Measurements from ENCODE around the gene WDR1.

WDR1 gene

DNA sequence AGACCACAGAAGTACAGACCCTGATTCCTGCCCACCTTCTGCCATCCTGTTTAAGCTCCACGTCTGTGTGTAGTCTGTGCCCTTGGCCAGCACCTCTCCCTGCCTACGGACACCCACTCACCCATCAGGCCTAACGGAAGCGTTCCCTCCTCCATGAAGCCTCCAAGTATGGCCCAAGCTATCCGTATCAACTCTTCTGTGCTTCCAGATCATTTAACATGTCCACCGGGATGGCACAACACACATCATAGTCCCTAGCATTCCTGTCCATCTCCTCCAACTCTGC, 11.7 kb downstream of the WDR1 start:
- no peak overlapping the region for H3K4me3 ChIP-seq (ENCODE audit: low read depth, low read length)
- no peak overlapping the region for H3K27ac ChIP-seq (ENCODE audit: low read depth, low read length)
- no peaks in the 10 kb centered on the region for H3K9me3 ChIP-seq (ENCODE audit: control insufficient read depth, insufficient read depth, low read length)
- peaks cover 91% of the 10 kb centered on the region for H3K36me3 ChIP-seq (ENCODE audit: control insufficient read depth, insufficient read depth, low read length)
- peaks cover 30% of the 10 kb centered on the region for H3K4me1 ChIP-seq (ENCODE audit: control insufficient read depth, insufficient read depth, low read length)
- H3K9ac ChIP-seq (ENCODE audit: low read depth, low read length) = 0 out of 2 replicates have a peak overlapping the region, but pooled peaks have one; percentile 2
- H3K27me3 ChIP-seq (ENCODE audit: control insufficient read depth, insufficient read depth, low read length) = no peaks in the 10 kb centered on the region

- peaks cover 30% of the 10 kb centered on the region for H3K4me1 ChIP-seq (ENCODE audit: control insufficient read depth, insufficient read depth, low read length)
- no peak overlapping the region for H3K4me3 ChIP-seq (ENCODE audit: low read depth, low read length)
- H3K27ac ChIP-seq (ENCODE audit: low read depth, low read length) = no peak overlapping the region
- H3K9ac ChIP-seq (ENCODE audit: low read depth, low read length) = 0 out of 2 replicates have a peak overlapping the region, but pooled peaks have one; percentile 2
- H3K9me3 ChIP-seq (ENCODE audit: control insufficient read depth, insufficient read depth, low read length) = no peaks in the 10 kb centered on the region
- peaks cover 91% of the 10 kb centered on the region for H3K36me3 ChIP-seq (ENCODE audit: control insufficient read depth, insufficient read depth, low read length)
- no peaks in the 10 kb centered on the region for H3K27me3 ChIP-seq (ENCODE audit: control insufficient read depth, insufficient read depth, low read length)
Measured at GRCh38 chr4:10104211-10104990, 12.2 kb downstream of the WDR1 start.

DNA sequence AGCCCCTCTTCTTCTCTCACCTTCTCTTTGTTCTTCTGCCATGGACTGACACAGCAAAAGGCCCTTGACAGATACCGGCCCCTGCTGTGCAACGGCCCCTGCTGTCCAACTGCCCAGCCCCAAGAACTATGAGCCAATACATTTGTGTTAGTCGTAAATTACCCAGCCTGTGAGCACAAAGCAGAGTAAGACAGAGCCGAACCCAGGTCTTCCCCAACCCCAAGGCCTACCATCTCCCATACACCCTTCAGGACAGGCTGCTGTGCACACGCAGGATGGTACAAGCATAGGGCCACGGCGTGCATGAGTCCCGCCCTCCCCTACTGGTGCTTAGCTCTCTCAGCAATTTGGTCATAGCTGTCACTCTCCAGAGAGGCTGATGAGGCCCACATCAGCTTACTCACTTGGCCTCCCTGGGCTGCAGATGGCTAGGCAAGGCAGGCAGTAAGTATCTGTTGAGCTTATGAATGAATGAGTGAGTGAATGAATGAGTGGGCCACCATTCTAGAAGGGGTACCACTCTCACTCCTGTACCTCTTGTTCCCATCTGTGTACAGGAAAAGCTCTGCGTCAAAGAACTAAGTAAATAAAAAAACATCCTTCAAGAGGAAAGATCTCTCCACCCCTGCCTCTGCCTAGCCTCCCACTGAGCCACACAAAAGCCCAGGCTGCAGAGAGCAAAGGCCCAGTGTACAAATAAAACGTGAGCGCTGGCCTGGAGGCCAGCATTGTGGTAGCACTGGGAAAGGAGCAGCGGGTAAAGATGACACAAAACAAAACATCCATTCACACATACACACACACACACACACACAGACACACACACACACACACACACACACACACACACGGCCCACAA, 13.9 kb downstream of the WDR1 start:
- H3K4me1 ChIP-seq (ENCODE audit: control insufficient read depth, insufficient read depth, low read length) = peaks cover 27% of the 10 kb centered on the region
- peaks cover 91% of the 10 kb centered on the region for H3K36me3 ChIP-seq (ENCODE audit: control insufficient read depth, insufficient read depth, low read length)
- H3K27ac ChIP-seq (ENCODE audit: low read depth, low read length) = no peak overlapping the region
- no peak overlapping the region for H3K4me3 ChIP-seq (ENCODE audit: low read depth, low read length)
- H3K9me3 ChIP-seq (ENCODE audit: control insufficient read depth, insufficient read depth, low read length) = no peaks in the 10 kb centered on the region
- H3K27me3 ChIP-seq (ENCODE audit: control insufficient read depth, insufficient read depth, low read length) = no peaks in the 10 kb centered on the region
- H3K9ac ChIP-seq (ENCODE audit: low read depth, low read length) = no peak overlapping the region

DNA sequence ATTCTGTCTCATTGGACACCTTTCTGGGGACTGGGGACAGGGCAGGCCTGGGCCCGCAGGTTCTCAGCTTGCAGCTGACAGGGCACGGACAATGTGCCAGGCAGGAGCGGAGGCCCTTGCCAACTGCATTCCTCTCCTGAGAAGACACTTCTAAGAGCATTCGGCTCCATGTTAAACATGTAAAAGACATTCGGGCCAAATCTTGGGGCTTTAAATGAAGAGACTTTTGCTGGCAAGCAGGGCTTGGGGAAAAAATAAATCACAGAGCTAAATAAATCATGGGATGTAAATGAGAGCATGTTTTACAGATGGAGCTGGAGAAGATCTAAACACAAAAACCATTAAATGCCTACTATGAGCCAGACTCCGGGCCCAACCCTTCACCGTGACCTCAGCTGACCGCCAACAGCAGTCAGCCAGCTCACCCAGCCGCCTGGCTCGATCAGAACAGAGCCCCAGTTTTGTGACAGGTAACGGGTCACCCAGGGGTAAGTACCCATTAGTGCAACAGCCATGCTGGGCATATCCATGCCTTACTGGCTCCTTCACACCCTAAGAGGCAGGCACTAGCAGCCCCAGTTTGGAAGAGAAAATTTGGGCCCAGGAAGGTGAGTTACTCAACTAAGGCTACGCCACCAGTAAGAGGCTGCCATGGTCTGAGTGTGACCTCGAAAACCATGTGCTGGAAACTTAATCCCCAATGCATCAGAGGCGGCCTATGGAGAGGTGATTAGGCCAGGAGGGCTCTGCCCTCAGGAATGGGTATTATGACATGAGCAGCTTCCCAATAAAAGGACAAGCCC, 14.7 kb downstream of the WDR1 start:
- Histone ChIP-seq H3K9me3 (ENCODE audit: control insufficient read depth, insufficient read depth, low read length) (no peaks in the 10 kb centered on the region), H3K4me1 (ENCODE audit: control insufficient read depth, insufficient read depth, low read length) (peaks cover 20% of the 10 kb centered on the region), H3K4me3 (ENCODE audit: low read depth, low read length) (no peak overlapping the region), H3K9ac (ENCODE audit: low read depth, low read length) (no peak overlapping the region), H3K27ac (ENCODE audit: low read depth, low read length) (no peak overlapping the region), H3K36me3 (ENCODE audit: control insufficient read depth, insufficient read depth, low read length) (peaks cover 92% of the 10 kb centered on the region), H3K27me3 (ENCODE audit: control insufficient read depth, insufficient read depth, low read length) (no peaks in the 10 kb centered on the region)

GRCh38 chr4:10100734-10101216, 15.8 kb downstream of the WDR1 start:
- H3K36me3 ChIP-seq (ENCODE audit: control insufficient read depth, insufficient read depth, low read length) = peaks cover 93% of the 10 kb centered on the region
- H3K4me3 ChIP-seq (ENCODE audit: low read depth, low read length) = no peak overlapping the region
- no peak overlapping the region for H3K27ac ChIP-seq (ENCODE audit: low read depth, low read length)
- peaks cover 13% of the 10 kb centered on the region for H3K4me1 ChIP-seq (ENCODE audit: control insufficient read depth, insufficient read depth, low read length)
- no peaks in the 10 kb centered on the region for H3K9me3 ChIP-seq (ENCODE audit: control insufficient read depth, insufficient read depth, low read length)
- no peak overlapping the region for H3K9ac ChIP-seq (ENCODE audit: low read depth, low read length)
- H3K27me3 ChIP-seq (ENCODE audit: control insufficient read depth, insufficient read depth, low read length) = no peaks in the 10 kb centered on the region

GRCh38 chr4:10099499-10100325, 16.9 kb downstream of the WDR1 start:
- Histone ChIP-seq H3K4me3 (ENCODE audit: low read depth, low read length) (no peak overlapping the region), H3K36me3 (ENCODE audit: control insufficient read depth, insufficient read depth, low read length) (peaks cover 93% of the 10 kb centered on the region), H3K9me3 (ENCODE audit: control insufficient read depth, insufficient read depth, low read length) (no peaks in the 10 kb centered on the region), H3K27ac (ENCODE audit: low read depth, low read length) (no peak overlapping the region), H3K4me1 (ENCODE audit: control insufficient read depth, insufficient read depth, low read length) (peaks cover 10% of the 10 kb centered on the region), H3K27me3 (ENCODE audit: control insufficient read depth, insufficient read depth, low read length) (no peaks in the 10 kb centered on the region), H3K9ac (ENCODE audit: low read depth, low read length) (no peak overlapping the region)

DNA sequence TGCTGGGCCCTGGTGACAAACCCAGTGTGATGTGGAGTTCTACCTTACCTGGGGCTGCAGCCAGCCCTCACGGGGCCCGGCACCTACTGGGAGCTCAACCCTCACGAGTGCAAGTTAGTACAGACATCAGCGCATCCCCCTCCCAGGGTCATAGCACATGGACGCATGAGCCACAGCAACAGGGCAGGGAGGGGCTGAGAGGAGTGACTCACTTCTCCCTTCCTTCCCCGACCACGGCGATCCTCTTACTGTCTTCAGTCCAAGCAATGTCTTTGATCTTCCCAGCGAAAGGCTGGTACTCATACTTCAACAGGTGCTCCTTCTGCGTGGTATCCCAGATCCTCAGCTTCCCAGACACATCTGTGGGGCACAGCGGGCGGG, 17.8 kb downstream of the WDR1 start:
- Histone ChIP-seq H3K4me3 (ENCODE audit: low read depth, low read length) (no peak overlapping the region), H3K4me1 (ENCODE audit: control insufficient read depth, insufficient read depth, low read length) (peaks cover 2% of the 10 kb centered on the region; the same call in 1 of the 2 replicates), H3K36me3 (ENCODE audit: control insufficient read depth, insufficient read depth, low read length) (peaks cover 98% of the 10 kb centered on the region), H3K9me3 (ENCODE audit: control insufficient read depth, insufficient read depth, low read length) (no peaks in the 10 kb centered on the region), H3K27me3 (ENCODE audit: control insufficient read depth, insufficient read depth, low read length) (no peaks in the 10 kb centered on the region), H3K27ac (ENCODE audit: low read depth, low read length) (no peak overlapping the region), H3K9ac (ENCODE audit: low read depth, low read length) (no peak overlapping the region)

DNA sequence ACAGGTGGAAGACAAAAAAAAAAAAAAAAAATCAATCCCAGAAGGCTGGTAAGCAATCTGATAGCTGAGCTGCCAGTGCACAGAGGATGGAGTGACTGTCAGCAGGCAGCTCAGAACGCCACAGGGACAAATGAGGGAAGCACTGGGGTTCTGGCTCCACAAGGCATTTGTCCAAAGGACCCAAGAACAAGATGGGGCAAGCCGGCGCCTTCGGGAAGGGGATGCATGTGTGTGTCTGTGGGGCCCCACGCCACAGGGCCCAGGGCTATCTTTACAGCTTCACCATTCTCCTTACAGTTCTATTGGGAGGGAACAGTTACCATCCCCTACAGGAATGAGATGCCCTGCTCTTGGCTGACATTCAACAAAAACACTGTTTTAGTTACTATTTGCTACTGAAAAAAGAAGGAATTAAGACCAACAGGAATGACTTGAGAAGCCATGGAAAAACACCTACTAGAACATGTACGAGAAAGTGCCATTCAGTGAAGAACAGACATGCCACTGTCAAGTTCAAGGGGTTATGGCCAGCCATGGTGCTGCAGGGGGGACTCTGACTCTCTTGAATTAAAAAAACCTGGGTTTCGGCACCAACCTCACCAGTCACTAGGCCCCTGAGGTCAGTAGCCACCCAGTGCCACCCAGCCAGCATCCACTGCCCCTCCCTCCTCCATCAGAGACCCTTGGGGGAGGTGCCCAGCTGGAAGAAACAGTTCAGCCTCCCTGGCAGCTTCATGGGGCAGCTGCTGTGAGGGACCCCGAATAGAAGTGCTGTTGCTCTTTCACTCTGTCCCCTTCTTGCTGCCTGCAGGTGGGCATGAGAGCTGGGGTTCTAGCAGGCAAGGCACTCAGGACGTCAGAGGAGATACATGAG, 18.5 kb downstream of the WDR1 start:
- Histone ChIP-seq H3K27ac (ENCODE audit: low read depth, low read length) (no peak overlapping the region), H3K4me3 (ENCODE audit: low read depth, low read length) (no peak overlapping the region), H3K9me3 (ENCODE audit: control insufficient read depth, insufficient read depth, low read length) (no peaks in the 10 kb centered on the region), H3K4me1 (ENCODE audit: control insufficient read depth, insufficient read depth, low read length) (peaks cover 2% of the 10 kb centered on the region; the same call in 1 of the 2 replicates), H3K9ac (ENCODE audit: low read depth, low read length) (no peak overlapping the region), H3K36me3 (ENCODE audit: control insufficient read depth, insufficient read depth, low read length) (peaks cover 100% of the 10 kb centered on the region), H3K27me3 (ENCODE audit: control insufficient read depth, insufficient read depth, low read length) (no peaks in the 10 kb centered on the region)

DNA sequence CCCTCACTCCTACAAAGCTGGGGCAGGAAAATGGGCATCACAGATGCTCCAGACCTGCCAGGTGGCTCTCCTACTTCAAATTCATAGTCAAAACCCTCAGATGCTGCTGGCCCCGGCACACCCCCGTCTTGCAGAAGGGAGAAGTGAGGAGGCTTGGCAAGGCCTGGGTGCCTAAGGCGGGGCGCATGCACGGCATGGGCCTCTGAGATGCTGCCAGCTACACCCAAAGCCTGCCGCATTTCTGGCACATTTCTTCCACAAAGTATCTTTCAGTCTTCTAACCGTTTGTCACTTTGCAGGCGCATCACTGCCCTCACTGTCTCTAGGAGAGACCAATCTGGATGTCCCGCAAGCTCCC, 19.6 kb downstream of the WDR1 start:
- peaks cover 99% of the 10 kb centered on the region for H3K36me3 ChIP-seq (ENCODE audit: control insufficient read depth, insufficient read depth, low read length)
- no peak overlapping the region for H3K4me3 ChIP-seq (ENCODE audit: low read depth, low read length)
- peaks cover 2% of the 10 kb centered on the region; the same call in 1 of the 2 replicates for H3K4me1 ChIP-seq (ENCODE audit: control insufficient read depth, insufficient read depth, low read length)
- H3K9me3 ChIP-seq (ENCODE audit: control insufficient read depth, insufficient read depth, low read length) = no peaks in the 10 kb centered on the region
- no peak overlapping the region for H3K27ac ChIP-seq (ENCODE audit: low read depth, low read length)
- H3K9ac ChIP-seq (ENCODE audit: low read depth, low read length) = no peak overlapping the region
- H3K27me3 ChIP-seq (ENCODE audit: control insufficient read depth, insufficient read depth, low read length) = no peaks in the 10 kb centered on the region
